ENCODE measurements around the gene DNER. TPM values are rescaled to one million over a fixed set of nuclear protein-coding genes. Genes with fewer than 3 reads are reported as not detected.
"Not testable (repeated sequence)": the region's sequence is repeated elsewhere in the genome, so short reads cannot be mapped to it uniquely, and the experiment has no call there.

DNER gene
- total and polyA plus RNA-seq, 2 donors: 2.9 to 4.4 TPM

DNA sequence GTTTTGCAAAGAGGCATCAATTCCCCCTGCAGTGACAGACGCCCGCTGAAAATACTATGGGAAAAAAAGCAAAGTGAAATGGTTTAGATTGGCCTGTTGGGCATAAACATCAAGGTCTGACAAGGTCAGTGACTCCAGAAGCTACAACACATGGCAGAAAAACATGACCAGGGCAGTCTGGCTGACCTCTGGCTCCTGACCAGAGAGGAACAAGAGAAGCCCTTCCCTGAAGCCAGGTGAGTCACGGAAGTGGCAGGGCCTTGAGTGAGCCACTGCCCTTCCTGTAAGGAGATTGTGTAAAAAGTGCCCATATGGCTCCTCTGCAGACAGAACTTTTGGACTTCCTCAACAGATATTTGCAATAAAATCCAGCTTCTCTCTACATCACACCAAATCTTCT is 72.0 kb downstream of the DNER start:
- 90% methylated on average over 3 of the region's 3 CpGs for WGBS
- Histone ChIP-seq H3K4me3 (ENCODE audit: low read depth, low read length) (no peak overlapping the region), H3K4me1 (ENCODE audit: insufficient read depth) (peaks cover 2% of the 10 kb centered on the region), H3K36me3 (ENCODE audit: insufficient read depth) (no peaks in the 10 kb centered on the region), H3K27ac (ENCODE audit: low read depth) (no peak overlapping the region)
- DNase-seq (ENCODE audit: extremely low spot score): no peak

DNA sequence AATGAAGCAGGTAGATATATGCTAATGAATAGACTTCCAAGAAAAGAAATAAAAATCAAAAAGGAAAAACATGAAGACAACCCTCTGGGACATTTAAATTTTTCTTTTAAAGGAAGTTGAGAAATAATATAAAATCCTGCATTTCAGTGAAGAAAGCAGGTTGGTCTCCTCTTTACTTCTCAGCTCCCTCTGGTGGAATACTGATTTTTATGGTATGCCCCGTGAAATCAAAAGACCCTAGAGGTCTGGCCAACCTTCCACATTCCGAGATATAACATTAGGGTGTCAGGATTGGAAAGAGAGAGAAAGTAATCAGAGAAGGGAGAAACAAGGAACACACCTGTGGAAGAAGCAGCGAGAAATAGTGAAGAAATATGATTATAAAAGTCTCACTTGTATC is 72.7 kb downstream of the DNER start:
- Histone ChIP-seq H3K36me3 (ENCODE audit: insufficient read depth) (no peaks in the 10 kb centered on the region), H3K27ac (ENCODE audit: low read depth) (no peak overlapping the region), H3K4me3 (ENCODE audit: low read depth, low read length) (no peak overlapping the region), H3K4me1 (ENCODE audit: insufficient read depth) (peaks cover 2% of the 10 kb centered on the region)
- DNase-seq (ENCODE audit: extremely low spot score): no peak
- WGBS: 64% methylated on average over 3 of the region's 3 CpGs

DNA sequence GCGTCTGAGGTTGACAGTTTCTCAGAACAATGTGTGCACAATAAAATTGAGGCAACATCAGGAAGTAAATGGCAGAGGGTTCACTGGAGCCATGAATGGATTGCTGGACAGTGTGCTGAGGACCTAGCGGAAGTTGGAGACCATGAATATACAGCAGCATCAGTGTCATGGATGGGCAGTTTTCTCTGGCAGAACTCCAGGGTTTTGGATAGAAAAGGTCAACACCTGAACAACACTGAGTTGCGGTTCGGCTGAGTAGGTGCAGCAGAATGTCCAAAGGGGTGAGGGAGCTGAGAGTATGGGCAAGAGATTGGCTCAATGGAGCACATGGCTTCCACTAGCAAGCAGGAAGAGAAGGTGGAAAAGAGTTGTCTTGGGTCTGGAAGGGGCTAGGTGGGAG is 73.7 kb downstream of the DNER start:
- H3K36me3 ChIP-seq (ENCODE audit: insufficient read depth): no peaks in the 10 kb centered on the region
- no peak overlapping the region for H3K27ac ChIP-seq (ENCODE audit: low read depth)
- peaks cover 2% of the 10 kb centered on the region for H3K4me1 ChIP-seq (ENCODE audit: insufficient read depth)
- no peak for DNase-seq (ENCODE audit: extremely low spot score)
- 92% methylated on average over 4 of the region's 4 CpGs for WGBS
- no peak overlapping the region for H3K4me3 ChIP-seq (ENCODE audit: low read depth, low read length)

GRCh38 chr2:229636571-229636970 is 77.8 kb downstream of the DNER start:
- H3K4me3 ChIP-seq (ENCODE audit: low read depth, low read length): no peak overlapping the region
- no peak for DNase-seq (ENCODE audit: extremely low spot score)
- H3K36me3 ChIP-seq (ENCODE audit: insufficient read depth): no peaks in the 10 kb centered on the region
- no peak overlapping the region for H3K27ac ChIP-seq (ENCODE audit: low read depth)
- no peaks in the 10 kb centered on the region for H3K4me1 ChIP-seq (ENCODE audit: insufficient read depth)

DNA sequence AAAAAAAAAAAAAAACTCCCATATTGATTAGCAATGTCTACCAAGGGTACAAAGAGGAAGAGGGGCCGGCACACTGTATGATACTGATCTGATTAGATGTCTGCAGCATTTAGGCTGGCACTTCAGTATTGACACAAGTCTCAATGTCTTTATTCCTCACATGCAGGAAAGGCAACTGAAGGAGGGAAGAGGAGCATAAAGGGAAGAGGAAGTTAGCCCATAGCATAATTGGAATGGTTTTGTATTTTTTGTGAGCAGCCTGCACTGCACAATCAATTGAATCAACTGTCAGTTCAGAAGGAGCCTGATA is 79.0 kb downstream of the DNER start:
- H3K27ac ChIP-seq (ENCODE audit: low read depth): no peak overlapping the region
- DNase-seq (ENCODE audit: extremely low spot score): no peak
- no peaks in the 10 kb centered on the region for H3K36me3 ChIP-seq (ENCODE audit: insufficient read depth)
- no peaks in the 10 kb centered on the region for H3K4me1 ChIP-seq (ENCODE audit: insufficient read depth)
- 63% methylated on average over 1 of the region's 1 CpG for WGBS
- no peak overlapping the region for H3K4me3 ChIP-seq (ENCODE audit: low read depth, low read length)

DNA sequence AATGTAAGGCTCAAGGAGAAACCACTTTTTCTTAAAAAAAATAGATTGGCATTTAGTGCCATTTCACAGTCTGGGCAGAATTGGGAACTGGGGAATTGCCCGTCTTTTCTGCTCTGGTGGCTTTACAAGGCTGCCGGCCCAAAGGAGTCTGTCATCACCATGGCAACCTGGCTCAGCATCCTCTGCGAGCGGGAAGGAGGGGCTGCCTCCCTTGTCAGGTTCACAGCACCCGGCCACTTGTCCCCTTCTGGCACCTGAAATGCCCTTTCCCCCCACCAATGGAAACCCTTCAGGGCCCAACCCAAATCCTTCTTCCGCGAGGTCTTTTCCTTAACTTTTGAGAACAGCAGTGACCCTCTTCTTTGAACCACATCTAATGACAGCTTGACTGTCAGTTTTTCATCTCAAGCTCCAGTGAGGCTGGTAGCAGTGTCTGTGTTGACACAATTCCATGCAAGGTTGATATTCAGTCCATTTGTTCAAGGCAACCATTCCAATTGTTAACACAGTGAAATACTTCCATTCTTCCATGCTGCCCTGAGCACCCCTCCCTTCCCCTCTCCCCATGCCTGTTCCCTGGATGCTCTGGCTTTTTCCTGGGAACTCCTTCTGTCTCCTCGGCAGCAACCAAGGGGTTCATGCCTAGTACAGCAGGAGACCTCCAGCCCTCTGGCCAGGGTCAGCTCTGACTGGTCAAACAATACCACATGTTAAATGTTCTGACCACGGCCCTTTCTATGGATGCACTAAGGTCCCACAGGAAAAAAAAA is 79.6 kb downstream of the DNER start:
- DNase-seq (ENCODE audit: extremely low spot score): no peak
- Histone ChIP-seq H3K27ac (ENCODE audit: low read depth) (no peak overlapping the region), H3K4me3 (ENCODE audit: low read depth, low read length) (no peak overlapping the region), H3K36me3 (ENCODE audit: insufficient read depth) (no peaks in the 10 kb centered on the region), H3K4me1 (ENCODE audit: insufficient read depth) (no peaks in the 10 kb centered on the region)
- whole genome bisulfite sequencing: 32% methylated on average over 9 of the region's 9 CpGs

GRCh38 chr2:229633556-229633955 is 80.8 kb downstream of the DNER start:
- DNase-seq (ENCODE audit: extremely low spot score): no peak
- Histone ChIP-seq H3K36me3 (ENCODE audit: insufficient read depth) (no peaks in the 10 kb centered on the region), H3K4me3 (ENCODE audit: low read depth, low read length) (no peak overlapping the region), H3K4me1 (ENCODE audit: insufficient read depth) (no peaks in the 10 kb centered on the region), H3K27ac (ENCODE audit: low read depth) (no peak overlapping the region)
- 77% methylated on average over 7 of the region's 7 CpGs for WGBS

DNA sequence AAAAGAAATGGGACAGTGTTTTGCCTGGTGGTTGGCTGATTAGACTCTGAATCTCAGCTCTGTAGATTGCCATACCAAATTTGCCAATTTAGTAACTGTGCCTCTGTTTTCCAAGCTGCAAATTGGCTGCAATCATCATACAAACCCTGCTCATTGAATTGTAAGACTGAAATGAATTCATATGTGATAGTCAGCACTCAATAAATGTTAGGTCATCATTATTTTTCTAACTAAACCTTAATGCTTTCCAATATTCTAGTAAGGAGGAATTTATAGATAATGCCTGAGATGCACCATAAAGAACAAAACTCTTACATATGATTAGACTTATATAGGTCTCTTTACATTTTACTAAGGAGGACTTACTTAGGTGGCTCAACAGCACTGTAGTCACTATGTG is 85.3 kb downstream of the DNER start:
- H3K36me3 ChIP-seq (ENCODE audit: insufficient read depth): no peaks in the 10 kb centered on the region
- no peak overlapping the region for H3K27ac ChIP-seq (ENCODE audit: low read depth)
- no peaks in the 10 kb centered on the region for H3K4me1 ChIP-seq (ENCODE audit: insufficient read depth)
- H3K4me3 ChIP-seq (ENCODE audit: low read depth, low read length): no peak overlapping the region
- no peak for DNase-seq (ENCODE audit: extremely low spot score)

DNA sequence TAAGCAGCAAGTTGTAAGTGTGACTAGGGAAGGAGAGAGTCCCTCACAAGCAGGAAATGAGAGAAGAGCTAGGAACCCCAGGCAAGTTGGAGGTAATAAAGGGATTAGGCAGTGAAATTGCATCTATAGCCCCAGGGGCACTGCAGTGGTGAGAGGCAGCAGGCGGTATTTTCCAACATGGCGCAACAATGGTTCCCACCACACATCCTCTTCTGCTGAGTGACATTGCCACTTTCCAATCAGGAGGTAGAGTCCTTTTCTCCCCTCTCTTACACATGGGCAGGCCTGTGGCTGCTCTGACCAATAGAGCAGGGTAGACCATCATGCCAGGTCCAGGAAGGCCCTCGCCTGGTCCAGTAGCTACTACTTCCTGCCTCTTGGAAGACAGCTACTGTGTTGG is 86.6 kb downstream of the DNER start:
- no peak overlapping the region for H3K4me3 ChIP-seq (ENCODE audit: low read depth, low read length)
- no peaks in the 10 kb centered on the region for H3K36me3 ChIP-seq (ENCODE audit: insufficient read depth)
- no peak for DNase-seq (ENCODE audit: extremely low spot score)
- H3K27ac ChIP-seq (ENCODE audit: low read depth): no peak overlapping the region
- WGBS: 61% methylated on average over 3 of the region's 3 CpGs
- no peaks in the 10 kb centered on the region for H3K4me1 ChIP-seq (ENCODE audit: insufficient read depth)

GRCh38 chr2:229622495-229623355 is 91.6 kb downstream of the DNER start:
- Histone ChIP-seq H3K4me3 (ENCODE audit: low read depth, low read length) (no peak overlapping the region), H3K27ac (ENCODE audit: low read depth) (no peak overlapping the region), H3K4me1 (ENCODE audit: insufficient read depth) (no peaks in the 10 kb centered on the region), H3K36me3 (ENCODE audit: insufficient read depth) (no peaks in the 10 kb centered on the region)
- 94% methylated on average over 12 of the region's 12 CpGs for WGBS
- no peak for DNase-seq (ENCODE audit: extremely low spot score)

- 78% methylated on average over 5 of the region's 5 CpGs for WGBS
- Histone ChIP-seq H3K27ac (ENCODE audit: low read depth) (no peak overlapping the region), H3K4me1 (ENCODE audit: insufficient read depth) (no peaks in the 10 kb centered on the region), H3K36me3 (ENCODE audit: insufficient read depth) (no peaks in the 10 kb centered on the region), H3K4me3 (ENCODE audit: low read depth, low read length) (no peak overlapping the region)
- no peak for DNase-seq (ENCODE audit: extremely low spot score)
Observed at GRCh38 chr2:229620759-229621158, 93.6 kb downstream of the DNER start.

DNA sequence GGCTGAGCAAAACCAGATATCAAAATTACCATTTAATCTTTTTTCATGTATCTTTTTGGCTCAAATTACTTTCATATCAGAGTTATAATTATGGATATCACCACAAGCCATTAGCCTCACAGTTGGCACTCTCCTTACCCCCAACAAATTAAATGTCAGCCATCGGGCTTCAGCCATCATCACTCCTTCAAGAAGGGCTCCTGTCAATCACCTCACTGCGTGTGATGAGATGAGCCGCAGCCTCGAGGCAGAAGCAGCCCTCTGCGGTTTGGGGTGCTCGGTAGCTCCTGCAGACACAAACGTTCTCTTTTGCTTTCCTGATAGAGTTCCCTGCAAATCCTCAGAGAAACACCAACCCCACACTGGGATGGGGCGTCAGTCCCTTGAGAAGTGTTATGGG is 94.1 kb downstream of the DNER start:
- no peak overlapping the region for H3K27ac ChIP-seq (ENCODE audit: low read depth)
- DNase-seq (ENCODE audit: extremely low spot score): no peak
- no peaks in the 10 kb centered on the region for H3K4me1 ChIP-seq (ENCODE audit: insufficient read depth)
- no peaks in the 10 kb centered on the region for H3K36me3 ChIP-seq (ENCODE audit: insufficient read depth)
- 84% methylated on average over 8 of the region's 8 CpGs for WGBS
- no peak overlapping the region for H3K4me3 ChIP-seq (ENCODE audit: low read depth, low read length)

- DNase-seq (ENCODE audit: extremely low spot score): no peak
- Histone ChIP-seq H3K36me3 (ENCODE audit: insufficient read depth) (no peaks in the 10 kb centered on the region), H3K27ac (ENCODE audit: low read depth) (no peak overlapping the region), H3K4me3 (ENCODE audit: low read depth, low read length) (no peak overlapping the region), H3K4me1 (ENCODE audit: insufficient read depth) (no peaks in the 10 kb centered on the region)
- WGBS: 84% methylated on average over 3 of the region's 3 CpGs
Observed at GRCh38 chr2:229616433-229616832, 97.9 kb downstream of the DNER start.

GRCh38 chr2:229614021-229614420 is 100.3 kb downstream of the DNER start:
- WGBS: 88% methylated on average over 4 of the region's 4 CpGs
- not testable (repeated sequence) for H3K4me3 ChIP-seq (ENCODE audit: low read depth, low read length); H3K27ac ChIP-seq (ENCODE audit: low read depth); H3K4me1 ChIP-seq (ENCODE audit: insufficient read depth); H3K36me3 ChIP-seq (ENCODE audit: insufficient read depth); DNase-seq (ENCODE audit: extremely low spot score)
